AML-193 (cell line): ENCODE results near the gene TRIM24.

Experiments
- DNase-seq, 2 experiments: peaks; one replicate each; lab custom pipeline; 2025; lab: John Stamatoyannopoulos, UW

TRIM24 gene

DNA sequence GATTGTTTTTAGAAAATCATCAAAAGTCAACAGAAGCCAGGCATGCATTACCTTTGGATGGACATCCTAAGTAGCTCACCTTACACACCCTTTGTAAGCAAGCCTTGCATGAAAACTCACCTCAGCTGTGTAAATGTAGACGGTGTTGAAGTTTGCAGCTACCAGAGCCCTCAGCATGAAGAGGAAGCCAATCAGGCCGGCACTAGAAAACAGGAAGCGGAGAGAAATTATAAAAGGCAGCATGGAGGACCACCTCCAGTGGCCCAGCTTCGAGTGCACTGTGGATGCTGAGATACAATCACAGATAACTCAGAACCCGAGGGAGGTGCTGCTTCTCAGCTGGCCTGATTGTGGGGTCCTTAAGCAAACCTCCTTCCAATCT is 165.8 kb downstream of the TRIM24 start:
- DNase-seq: no peak

DNA sequence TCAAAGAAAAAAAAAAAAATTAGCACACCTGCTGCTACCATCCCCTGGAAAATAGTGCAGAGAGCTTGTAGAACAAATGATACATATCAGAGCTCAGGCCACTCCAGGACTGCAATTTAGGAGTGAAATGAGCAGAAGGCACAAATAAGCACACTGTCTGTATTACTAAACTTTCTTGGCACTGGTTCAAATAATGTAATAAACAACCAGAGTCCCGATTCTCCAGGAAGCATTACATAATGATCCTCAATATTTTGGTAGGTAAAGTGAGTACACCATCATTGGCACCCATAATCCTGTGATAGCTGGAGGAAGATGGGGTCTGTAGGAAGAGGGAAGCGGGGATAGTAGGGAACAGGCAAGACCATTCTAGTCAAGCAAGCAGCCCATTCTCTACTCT is 166.8 kb downstream of the TRIM24 start:
- DNase-seq: no peak

DNA sequence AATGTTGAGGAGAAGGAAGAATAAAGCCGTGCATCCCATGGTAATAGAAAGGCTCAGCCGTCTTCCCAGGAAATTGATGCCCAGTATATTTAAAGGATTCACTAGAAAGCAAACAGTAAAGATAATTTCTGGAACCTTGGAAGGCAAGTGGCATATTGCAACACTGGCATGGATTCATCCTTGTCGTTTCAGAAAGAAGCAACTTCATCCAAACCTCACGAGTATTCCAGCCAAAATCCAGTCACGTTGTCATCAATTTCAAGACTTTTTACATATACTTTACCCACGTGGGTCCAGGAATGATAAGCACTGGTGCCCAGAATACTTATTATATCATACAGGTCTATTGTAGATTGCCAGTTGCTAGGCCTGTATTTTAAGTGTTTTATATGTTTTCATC is 167.3 kb downstream of the TRIM24 start:
- no peak for DNase-seq

DNA sequence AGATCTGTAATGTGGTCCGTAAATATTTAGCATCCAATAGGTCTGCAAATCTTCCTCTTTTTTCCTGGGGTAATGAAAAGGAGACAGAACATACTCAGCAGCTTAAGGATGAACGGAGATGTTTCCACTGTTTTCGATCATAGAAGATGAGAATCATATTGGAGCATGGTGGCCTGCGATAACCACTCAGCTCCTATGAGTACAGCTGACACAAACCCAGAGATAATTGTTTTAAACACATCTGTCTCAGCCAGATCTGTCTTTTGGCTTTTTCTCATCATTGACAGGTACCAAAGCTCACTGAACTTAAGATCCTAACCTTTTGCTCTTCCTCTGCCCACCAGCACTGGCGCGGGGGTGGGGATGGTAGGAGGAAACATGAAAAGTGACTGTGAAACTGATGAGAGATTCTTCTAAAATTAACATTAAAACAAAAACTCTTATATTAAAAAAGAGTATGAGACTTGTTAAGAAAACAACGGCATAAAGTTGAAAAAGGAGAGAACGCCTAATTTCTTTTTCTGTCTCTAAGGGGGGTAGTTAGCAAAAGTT is 170.1 kb downstream of the TRIM24 start:
- no peak for DNase-seq

DNA sequence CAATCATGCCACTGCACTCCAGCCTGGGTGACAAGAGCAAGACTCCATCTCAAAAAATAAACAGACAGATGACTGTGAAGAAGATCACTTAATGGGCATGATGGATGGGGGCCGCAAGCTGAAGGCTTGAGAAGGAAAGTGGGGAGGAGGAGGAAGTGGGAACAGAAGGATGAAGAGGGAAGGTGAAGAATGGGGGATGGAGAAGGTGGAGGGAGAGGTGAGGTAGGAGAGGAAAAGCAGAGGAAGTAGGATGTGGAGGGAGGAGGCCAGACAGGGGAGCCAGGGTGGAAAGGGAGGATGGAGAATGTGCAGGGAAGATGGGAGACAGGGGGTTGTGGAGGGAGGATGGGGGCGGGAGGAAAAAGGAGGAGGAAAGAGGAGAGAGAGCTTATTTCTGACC is 172.3 kb downstream of the TRIM24 start:
- DNase-seq: no peak

DNA sequence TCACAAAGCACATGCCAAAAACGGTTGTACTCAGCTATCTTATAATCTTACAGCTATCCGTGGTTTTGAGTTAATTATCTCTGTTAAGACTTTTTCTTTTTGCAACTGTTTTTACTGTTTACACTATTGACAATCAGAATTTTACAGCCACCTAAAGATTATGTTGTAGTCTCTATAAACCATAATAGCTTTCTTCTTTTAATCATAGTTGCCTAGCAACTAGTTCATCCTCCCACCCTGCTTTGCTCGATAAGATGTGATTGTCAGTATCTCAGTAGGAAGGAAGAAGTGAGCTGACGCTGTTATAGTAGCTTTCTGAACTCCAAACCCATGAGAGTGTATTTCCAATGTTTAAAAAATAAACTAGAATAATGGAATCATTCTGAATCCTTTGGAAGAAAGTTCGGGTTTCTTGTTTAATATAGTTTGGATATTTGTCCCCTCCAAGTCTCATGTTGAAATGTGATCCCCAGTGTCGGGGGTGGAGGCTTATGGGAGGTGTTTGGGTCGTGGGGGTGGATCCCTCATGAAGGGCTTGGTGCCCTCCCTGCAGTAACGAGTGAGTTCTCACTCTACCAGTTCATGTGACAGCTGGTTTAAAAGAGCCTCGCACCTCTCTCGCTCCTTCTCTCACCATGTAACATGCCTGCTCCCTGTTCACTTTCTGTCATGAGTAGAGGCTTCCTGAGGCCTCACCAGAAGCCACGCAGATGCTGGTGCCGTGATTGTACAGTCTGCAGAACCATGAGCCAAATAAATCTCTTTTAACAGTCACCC is 173.0 kb downstream of the TRIM24 start:
- DNase-seq: no peak
